ENCODE data around the gene EVA1C.
"Not testable (repeated sequence)": the region's sequence is repeated elsewhere in the genome, so short reads cannot be mapped to it uniquely, and the experiment has no call there.

EVA1C gene

DNA sequence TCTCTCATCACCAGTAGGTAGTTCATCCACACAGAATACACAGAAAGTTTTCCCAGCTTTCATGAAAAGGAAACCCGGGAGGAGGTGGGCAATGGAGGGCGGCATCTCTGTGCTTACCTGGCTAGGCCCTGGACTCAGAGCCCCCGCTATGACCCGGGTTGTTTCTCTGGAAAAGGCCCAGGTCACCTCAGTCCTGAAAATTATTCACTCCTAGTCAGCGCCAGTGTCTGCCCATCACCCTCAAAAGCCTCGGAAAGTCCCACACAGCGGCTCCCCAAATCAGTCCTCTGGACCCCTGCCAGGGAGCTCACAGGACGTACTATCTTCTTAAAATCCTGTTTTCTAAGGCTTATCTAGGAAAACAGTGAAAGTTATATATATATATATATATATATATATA is 121.6 kb downstream of the EVA1C start:
- DNase-seq, result no peak

DNA sequence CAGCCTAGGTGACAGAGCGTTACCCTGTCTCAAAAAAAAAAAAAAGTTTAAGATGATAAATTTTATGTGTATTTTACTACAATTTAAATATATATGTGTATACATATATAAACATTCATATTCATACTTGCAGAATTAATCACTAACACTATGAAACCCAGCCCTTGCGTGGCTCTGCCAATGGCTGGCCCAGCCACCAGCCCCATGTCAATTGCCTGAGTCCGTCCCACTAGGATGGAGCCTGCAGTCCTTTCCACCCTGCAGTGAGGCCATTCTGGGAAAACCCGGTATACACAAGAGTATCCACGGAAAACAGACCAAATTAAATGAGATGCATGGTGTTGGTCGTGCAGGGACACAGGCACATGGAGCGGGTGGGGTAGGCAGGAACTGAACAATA is 123.1 kb downstream of the EVA1C start:
- DNase-seq, result no peak

GRCh38 chr21:32537569-32537881 is 125.0 kb downstream of the EVA1C start:
- DNase-seq, result no peak

DNA sequence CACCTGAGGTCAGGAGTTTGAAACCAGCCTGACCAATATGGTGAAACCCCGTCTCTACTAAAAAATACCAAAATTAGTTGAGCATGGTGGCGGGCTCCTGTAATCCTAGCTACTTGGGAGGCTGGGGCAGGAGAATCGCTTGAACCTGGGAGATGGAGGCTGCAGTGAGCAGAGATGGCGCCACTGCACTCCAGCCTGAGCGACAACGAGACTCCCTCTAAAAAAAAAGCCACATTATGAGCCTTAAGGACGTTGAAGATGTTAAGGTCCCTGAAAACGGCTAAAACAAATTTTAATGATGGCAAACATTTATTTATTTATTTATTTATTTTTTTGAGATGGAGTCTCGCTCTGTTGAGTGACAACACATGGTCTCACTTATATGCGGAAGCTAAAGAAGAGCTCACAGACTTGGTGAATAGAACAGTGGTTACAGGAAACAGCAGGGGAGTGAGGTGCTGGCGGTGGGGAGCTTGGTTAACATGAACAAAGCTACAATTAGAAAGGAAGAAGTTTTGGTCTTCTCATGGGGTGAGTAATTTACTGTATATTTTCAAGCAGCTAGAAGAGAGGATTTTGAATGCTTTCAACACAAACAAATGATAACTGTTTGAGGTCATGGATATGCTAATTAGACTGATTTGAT is 125.8 kb downstream of the EVA1C start:
- no peak for DNase-seq

GRCh38 chr21:32539378-32539777 is 126.9 kb downstream of the EVA1C start:
- no peak for DNase-seq

GRCh38 chr21:32543056-32543455 is 130.6 kb downstream of the EVA1C start:
- not testable (repeated sequence) for DNase-seq

DNA sequence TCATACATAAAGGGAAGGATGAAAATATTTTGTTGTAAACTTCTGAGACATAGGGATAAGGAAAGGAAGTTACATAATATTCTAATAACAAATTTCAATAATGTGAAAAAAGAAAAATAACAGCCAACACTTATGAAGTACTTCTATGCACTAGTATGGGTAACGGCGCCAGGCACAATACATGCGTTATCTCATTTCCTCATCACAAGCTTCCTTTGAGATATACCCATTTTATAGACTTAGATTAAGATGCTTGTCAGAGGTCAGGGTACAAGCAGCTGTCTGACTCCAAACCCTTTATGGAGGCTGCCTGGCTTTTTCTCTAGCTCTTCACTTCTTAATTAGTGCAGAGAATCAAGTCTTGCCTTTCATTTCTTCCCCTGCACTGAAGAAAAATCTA is 131.5 kb downstream of the EVA1C start:
- no peak for DNase-seq

- no peak for DNase-seq
Measured at GRCh38 chr21:32544697-32545096, 132.2 kb downstream of the EVA1C start.

GRCh38 chr21:32545948-32546441 is 133.5 kb downstream of the EVA1C start:
- no peak for DNase-seq

GRCh38 chr21:32547018-32547417 is 134.5 kb downstream of the EVA1C start:
- DNase-seq, result no peak

GRCh38 chr21:32548978-32549377 is 136.5 kb downstream of the EVA1C start:
- no peak for DNase-seq

- DNase-seq, result no peak
Measured at GRCh38 chr21:32549440-32549839, 136.9 kb downstream of the EVA1C start.

DNA sequence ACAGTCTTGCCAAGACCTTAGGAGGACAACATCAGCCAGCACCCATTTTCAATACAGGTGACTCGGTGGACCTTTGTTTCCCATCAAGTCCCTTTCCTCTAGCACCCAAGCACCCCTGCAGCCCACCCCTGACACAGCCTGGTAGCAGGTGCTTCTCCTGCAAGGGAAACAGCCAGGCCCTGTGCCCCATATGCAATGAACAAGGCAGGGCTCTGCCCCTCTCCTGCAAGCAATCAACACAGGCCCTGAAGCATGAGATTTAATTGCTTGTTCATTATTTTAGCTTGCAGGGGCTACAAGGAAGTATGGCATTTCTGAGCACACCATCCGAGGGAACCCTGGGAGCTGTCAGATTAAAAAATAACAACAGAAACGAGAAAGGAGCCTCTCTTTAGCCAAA is 137.4 kb downstream of the EVA1C start:
- no peak for DNase-seq

GRCh38 chr21:32554832-32555638 is 142.5 kb downstream of the EVA1C start:
- no peak for DNase-seq

DNA sequence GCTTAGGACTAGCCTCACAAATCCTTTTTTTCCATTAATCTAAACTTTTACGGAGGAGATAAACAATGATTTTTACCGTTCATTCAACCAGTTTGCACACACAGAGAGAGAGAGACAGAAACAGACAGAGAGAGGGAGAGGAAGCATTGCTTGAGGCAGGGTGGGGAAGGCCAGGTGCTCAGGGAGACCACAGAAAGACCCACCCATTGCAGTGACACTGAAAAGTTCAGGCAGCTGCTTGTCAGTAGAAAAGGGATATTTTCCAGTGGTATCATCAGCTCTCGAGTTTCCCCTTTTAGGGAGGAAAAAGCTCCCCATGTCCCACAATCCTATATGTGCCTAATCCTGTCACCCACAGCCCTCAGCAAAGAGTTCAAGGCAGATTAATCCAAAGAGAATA is 145.6 kb downstream of the EVA1C start:
- DNase-seq, result no peak

GRCh38 chr21:32559006-32559610 is 146.6 kb downstream of the EVA1C start:
- no peak for DNase-seq

DNA sequence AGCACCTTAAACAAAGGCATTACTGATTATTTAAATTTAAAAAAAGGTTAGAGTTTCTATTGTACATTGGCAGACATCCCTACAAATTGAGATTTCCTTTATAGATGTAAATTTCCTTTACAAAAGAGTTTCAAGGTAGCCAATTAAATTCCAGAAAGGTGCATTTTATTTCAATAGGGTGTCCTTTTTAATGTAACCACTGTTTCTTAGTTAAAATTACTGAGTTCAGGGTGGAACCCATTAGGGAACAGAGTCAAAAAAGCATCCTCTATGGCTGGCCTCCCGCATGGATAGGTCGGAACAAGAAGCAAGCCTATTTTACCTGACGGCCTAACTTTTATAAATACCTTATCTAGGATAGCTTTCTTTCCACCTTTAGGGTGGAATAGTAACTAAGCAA is 148.4 kb downstream of the EVA1C start:
- DNase-seq, result no peak

GRCh38 chr21:32561476-32561875 is 149.0 kb downstream of the EVA1C start:
- DNase-seq, result not testable (repeated sequence)

- DNase-seq, result no peak
Measured at GRCh38 chr21:32562426-32562825, 149.9 kb downstream of the EVA1C start.

- DNase-seq, result no peak
Measured at GRCh38 chr21:32562915-32563314, 150.4 kb downstream of the EVA1C start.
